ENCODE results near the gene ADD1.
A peak's percentile ranks its signal among the peaks of the same experiment; 100 is the strongest.
"Not testable (repeated sequence)": the region's sequence is repeated elsewhere in the genome, so short reads cannot be mapped to it uniquely, and the experiment has no call there.

The ADD1 gene

GRCh38 chr4:2898001-2898400 lies 54.4 kb downstream of the ADD1 start:
- no peak for DNase-seq

GRCh38 chr4:2900741-2901140 lies 57.1 kb downstream of the ADD1 start:
- DNase-seq: no peak

GRCh38 chr4:2901186-2901585 lies 57.5 kb downstream of the ADD1 start:
- no peak for DNase-seq

- DNase-seq: no peak
Observed at GRCh38 chr4:2902126-2902525, 58.5 kb downstream of the ADD1 start.

DNA sequence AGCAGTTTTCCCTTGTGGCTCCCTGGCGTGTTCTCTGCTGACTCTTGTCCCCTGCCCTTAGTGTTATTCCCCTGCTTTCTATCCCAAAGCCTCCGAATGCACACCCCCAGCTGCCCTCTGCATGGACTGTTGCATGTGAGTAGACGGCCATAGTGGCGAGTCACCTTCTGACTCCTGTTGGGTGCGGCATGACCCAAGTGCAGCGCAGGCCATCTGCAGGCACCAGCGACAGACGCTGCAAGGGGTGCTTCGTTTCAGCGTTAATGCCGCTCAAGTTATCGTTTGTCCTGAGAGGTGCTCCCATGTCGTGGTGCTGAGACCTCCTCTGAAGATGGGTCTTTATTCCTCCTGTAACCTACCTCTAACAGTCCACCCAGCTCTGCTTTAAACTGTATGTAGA lies 61.9 kb downstream of the ADD1 start:
- DNase-seq: no peak

GRCh38 chr4:2906218-2906617 lies 62.6 kb downstream of the ADD1 start:
- DNase-seq: no peak

DNA sequence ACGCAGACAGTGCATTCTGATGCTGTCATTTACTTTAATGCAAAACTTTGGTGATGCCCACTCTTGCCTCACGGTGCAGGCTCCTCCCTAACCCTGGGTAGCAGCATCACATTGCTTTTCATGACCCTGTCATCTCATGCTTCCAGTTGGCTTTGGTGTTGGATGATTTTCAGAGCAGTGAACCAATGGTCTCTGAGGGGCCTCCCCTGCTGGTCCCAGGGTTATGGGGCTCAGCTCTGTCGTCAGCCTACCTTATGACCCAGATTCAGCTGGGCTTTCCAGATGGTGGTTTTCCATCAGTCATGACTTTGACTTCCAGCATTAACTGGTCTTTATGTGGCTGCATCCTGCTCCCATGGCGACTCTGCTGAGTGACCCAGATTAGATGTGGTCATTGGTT lies 63.6 kb downstream of the ADD1 start:
- no peak for DNase-seq

DNA sequence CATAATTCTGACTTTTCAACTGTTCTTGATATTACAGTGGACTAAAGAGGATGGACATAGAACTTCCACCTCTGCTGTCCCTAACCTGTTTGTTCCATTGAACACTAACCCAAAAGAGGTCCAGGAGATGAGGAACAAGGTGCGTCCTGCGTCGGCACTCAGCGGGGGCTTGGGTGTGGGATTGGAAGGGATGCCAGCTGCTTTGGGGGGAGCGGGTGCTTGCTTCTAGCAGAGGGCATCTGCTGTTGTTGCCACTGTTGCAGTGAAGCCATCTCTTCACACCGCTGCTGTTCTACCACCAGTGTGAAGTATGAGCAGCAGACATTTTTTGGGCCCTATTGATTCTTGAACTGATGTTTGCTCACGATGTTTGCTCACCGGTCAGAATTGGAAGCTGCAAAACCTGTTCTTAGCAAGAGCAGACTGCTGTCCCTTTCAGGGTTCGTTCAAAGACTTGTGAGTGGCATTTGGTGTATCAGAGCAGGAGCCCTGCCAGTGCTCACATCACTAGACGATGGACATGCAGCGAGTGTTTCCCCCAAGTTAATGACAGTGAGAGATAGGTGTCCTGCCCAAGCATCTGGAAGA lies 64.2 kb downstream of the ADD1 start:
- no peak for DNase-seq

- no peak for DNase-seq
Observed at GRCh38 chr4:2908686-2909085, 65.0 kb downstream of the ADD1 start.

- no peak for DNase-seq
Observed at GRCh38 chr4:2909583-2909982, 65.9 kb downstream of the ADD1 start.

DNA sequence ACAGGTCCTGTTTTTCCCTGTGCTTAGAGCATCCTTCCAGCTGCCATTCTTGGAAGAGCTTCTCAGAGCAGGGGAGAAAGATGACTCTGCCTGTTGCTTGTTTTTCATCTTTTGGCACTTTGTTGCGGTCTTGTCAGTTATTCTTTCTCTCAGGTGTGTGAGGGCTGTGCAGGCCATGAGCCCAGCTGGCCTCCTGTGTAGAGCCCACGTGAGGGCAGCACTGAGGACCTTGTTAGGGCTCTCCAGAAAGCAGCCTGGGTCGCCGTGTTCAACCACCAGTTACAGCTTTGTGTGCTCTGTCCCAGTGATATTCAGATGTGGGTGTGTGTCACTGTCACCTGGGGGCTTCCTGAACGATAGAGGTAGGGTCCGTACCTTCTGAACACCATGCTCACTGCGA lies 66.8 kb downstream of the ADD1 start:
- no peak for DNase-seq

DNA sequence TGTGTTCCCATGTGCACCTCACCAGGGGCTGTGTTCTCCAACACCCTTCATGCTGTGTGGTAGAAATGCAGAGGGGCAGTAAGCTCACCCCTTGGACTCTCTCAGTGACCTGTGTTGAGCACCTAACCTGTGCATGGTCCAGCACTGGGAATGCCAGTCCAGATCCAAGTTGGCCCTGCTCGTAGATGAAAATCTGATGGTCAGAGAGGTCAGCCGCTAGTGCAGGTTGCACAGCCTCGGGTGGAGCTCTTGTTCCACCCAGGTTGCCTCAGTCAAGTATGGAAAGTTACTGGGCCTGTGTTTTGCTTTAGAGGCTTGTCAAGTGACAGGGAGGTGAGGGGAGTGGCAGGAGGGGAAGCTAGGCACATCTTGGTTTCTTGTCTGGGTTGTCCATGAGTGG lies 68.2 kb downstream of the ADD1 start:
- no peak for DNase-seq

GRCh38 chr4:2913168-2913567 lies 69.5 kb downstream of the ADD1 start:
- DNase-seq: no peak

GRCh38 chr4:2914256-2915126 lies 70.8 kb downstream of the ADD1 start:
- DNase-seq: no peak

DNA sequence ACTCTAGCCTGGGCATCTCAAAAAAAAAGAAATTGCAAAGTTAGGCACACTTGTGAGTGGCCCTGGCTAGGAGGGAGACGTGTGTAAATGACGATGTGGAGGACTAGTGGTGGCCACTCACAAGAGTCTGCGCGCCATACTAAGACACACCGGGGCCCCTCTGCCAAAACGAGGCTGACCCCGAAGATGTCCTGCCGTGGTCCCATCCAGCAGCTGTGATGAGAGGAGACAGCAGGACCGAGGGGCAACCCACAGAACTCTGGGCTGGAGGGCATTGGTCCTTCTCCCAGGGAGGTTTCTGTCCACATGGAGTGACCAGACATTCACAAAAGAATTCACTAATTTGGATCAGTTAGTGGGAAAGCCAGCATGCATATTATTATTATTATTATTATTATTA lies 72.1 kb downstream of the ADD1 start:
- no peak for DNase-seq

GRCh38 chr4:2916696-2917095 lies 73.1 kb downstream of the ADD1 start:
- DNase-seq: not testable (repeated sequence)

DNA sequence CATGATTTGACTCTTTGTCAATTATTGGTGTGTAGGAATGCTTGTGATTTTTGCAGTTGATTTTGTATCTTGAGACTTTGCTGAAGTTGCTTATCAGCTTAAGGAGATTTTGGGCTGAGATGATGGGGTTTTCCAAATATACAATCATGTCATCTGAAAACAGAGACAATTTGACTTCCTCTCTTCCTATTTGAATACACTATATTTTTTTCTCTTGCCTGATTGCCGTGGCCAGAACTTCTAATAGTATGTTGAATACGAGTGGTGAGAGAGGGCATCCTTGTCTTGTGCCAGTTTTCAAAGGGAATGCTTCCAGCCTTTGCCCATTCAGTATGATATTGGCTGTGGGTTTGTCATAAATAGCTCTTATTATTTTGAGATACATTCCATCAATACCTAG lies 74.7 kb downstream of the ADD1 start:
- DNase-seq: not testable (repeated sequence)

GRCh38 chr4:2918714-2919113 lies 75.1 kb downstream of the ADD1 start:
- not testable (repeated sequence) for DNase-seq

DNA sequence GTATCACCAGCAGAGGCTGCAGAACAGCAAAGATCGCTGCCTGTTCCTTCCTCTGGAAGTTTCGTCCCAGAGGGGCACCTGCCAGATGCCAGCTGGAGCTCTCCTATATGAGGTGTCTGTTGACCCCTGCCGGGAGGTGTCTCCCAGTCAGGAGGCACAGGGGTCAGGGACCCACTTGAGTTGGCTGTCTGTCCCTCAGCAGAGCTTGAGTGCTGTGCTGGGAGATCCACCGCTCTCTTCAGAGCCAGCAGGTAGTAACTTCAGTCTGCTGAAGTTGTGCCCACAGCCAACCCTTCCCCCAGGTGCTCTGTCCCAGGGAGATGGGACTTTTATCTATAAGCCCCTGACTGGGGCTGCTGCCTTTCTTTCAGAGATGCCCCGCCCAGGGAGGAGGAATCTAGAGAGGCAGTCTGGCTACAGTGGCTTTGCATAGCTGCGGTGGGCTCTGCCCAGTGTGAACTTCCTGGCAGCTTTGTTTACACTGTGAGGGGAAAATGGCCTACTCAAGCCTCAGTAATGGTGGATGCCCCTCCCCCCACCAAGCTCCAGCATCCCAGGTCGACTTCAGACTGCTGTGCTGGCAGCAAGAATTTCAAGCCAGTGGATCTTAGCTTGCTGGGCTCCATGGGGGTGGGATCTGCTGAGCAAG lies 78.9 kb downstream of the ADD1 start:
- DNase-seq: peak; percentile 53

- DNase-seq: no peak
Observed at GRCh38 chr4:2923141-2923551, 79.5 kb downstream of the ADD1 start.

DNA sequence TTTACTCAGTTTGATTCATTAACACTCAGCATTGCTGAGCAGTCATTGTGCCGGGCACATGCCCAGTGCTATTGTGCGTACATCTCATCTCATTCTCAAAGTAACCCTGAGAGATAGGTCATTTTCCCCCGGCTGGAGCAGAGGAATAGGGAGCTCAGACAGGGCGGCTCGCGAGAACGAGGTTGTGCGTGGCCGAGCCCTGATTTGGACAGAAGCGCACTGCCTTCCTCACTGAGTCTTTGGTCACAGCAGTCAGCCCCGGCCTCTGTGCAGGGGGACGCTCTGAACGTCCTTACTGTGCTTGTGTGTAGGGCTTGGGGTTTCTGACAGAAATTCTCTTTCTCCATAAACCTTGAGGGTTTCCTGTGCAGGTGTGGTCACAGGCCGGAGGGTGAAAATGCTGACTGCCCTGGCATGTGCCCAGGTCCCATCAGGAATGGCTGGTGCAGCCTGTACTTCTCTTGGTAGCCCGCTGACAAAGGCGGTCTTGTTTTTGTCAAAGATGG lies 80.1 kb downstream of the ADD1 start:
- DNase-seq: no peak

DNA sequence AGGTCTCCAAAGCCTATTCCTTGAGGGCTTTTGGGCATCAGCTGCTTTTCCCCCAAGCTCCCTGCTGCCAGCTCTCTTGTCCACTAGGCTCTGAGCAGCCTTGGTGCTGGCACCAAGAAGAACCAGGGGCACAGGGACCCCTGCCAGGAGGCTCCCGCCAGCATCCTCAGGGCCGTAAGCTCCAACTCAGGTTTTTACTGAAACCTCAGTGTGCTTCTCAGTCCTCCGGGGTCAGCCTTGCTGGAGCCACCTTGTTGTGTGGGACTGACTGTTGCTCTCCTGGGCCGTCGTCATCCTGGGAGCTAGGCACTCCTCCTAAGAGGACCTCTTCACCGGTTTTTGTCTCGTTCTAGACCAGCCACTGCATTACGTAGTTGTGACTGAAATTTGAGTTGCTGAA lies 80.6 kb downstream of the ADD1 start:
- DNase-seq: no peak

- no peak for DNase-seq
Observed at GRCh38 chr4:2924765-2925301, 81.2 kb downstream of the ADD1 start.

GRCh38 chr4:2925496-2925895 lies 81.9 kb downstream of the ADD1 start:
- no peak for DNase-seq
